Subcutaneous adipose tissue (tissue), 4 donors: ENCODE results near the gene CXADR. TPM values are rescaled to one million over a fixed set of nuclear protein-coding genes. Genes with fewer than 3 reads are reported as not detected.

ENCODE experiments used
- total RNA-seq, 4 donors: library from RNA; depleted of rRNA; stranded (reverse); fragments of >200 nt; gene quantifications; one replicate each; pipeline ENCODE4 v1.1.0, GENCODE V29; 2016
- TF ChIP-seq, protein P1 (sequence below): fragments of 450-650 bp; IDR thresholded peaks from one replicate; pipeline ENCODE4 v1.5.1; 2016; ENCODE audit warnings: low read depth, mild to moderate bottlenecking, control low read depth, antibody characterized with exemption, moderate library complexity

Gene CXADR
- total RNA-seq, 4 donors from 2014 or later: 0.22 to 4.9 (median 1.3) TPM; not detected in 1

DNA sequence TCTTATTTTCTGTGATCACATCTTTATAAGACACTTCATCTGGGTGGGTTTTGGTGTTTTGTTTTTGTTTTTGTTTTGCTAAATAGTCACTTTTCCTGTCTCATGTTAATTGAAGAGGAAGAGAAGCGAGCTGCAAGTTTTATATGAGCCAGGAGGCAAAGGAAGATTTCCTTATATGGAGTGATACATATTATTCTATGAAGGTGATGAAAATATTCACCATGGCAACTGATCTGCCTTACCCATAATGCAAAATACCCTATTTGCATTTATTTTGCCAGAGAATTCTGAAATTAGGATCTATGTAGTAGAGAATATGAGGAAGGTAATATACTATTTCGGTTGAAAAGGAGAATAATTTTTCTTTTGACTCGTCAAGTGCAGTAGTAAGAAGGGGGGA, 13.9 kb downstream of the CXADR start:
- TF ChIP-seq, protein P1, sequence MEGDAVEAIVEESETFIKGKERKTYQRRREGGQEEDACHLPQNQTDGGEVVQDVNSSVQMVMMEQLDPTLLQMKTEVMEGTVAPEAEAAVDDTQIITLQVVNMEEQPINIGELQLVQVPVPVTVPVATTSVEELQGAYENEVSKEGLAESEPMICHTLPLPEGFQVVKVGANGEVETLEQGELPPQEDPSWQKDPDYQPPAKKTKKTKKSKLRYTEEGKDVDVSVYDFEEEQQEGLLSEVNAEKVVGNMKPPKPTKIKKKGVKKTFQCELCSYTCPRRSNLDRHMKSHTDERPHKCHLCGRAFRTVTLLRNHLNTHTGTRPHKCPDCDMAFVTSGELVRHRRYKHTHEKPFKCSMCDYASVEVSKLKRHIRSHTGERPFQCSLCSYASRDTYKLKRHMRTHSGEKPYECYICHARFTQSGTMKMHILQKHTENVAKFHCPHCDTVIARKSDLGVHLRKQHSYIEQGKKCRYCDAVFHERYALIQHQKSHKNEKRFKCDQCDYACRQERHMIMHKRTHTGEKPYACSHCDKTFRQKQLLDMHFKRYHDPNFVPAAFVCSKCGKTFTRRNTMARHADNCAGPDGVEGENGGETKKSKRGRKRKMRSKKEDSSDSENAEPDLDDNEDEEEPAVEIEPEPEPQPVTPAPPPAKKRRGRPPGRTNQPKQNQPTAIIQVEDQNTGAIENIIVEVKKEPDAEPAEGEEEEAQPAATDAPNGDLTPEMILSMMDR: no peak

- TF ChIP-seq, protein P1: no peak
Measured at GRCh38 chr21:17527240-17527639, 14.4 kb downstream of the CXADR start.

DNA sequence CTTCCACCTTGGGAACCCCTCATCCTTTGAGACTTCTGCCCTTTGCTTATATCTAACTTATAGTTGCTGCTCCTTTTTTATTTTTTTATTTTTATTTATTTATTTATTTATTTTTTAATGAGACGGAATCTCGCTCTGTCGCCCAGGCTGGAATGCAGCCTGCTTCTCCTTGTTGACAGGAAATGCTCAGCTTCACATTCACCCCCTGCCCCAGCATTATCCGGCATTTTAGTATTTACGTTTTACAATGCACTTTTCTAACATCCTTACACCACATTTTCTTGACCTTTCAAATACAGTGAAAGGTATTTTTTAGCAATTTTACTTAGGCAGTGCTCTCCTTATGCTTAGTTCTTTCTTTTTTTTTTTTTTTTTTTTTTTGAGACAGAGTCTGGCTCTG, 14.9 kb downstream of the CXADR start:
- TF ChIP-seq, protein P1: no peak

- TF ChIP-seq, protein P1: no peak
Measured at GRCh38 chr21:17529648-17530047, 16.8 kb downstream of the CXADR start.

- TF ChIP-seq, protein P1: no peak
Measured at GRCh38 chr21:17532292-17532691, 19.4 kb downstream of the CXADR start.

GRCh38 chr21:17536381-17536780, 23.5 kb downstream of the CXADR start:
- TF ChIP-seq, protein P1: no peak

DNA sequence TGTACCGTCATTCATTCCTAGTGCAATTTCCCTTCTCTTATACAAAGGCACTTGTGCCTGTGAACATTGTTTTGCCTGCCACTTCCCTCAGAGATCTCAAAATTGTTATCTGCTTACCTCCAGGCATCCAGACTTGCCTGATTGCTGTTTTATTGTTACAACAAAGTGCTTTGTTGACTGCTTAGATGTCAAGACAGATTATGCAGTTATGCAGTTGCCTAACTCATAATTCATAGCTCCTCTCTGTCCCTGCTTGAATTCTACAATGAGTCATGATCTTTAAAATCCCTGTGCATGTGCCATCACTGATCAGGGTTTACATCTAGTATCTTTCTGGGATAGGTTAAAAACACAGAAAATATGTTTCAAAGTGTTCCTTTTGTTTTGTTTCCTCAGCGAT, 24.5 kb downstream of the CXADR start:
- TF ChIP-seq, protein P1: no peak

DNA sequence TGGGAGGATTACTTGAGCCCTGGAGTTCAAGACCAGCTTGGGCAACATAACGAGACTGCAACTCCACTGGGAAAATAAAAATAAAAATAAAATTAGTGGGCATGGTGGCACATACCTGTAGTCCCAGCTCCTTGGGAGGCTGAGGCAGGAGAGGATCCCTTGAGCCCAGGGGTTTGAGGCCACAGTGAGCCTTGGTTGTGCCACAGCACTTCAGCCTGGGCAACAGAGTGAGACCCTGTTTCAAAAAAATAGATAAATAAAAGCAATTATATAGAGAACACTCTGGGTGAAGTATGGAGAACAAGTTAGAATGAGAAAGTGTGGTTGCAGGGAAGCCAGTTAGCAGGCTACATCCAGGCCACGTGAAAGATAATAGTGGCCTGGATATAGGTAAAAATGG, 25.7 kb downstream of the CXADR start:
- TF ChIP-seq, protein P1: no peak
